HL-60 (cell line): ENCODE results near the gene SVIL.

Experiments
- DNase-seq, 2 experiments: peaks; one replicate each; pipeline ENCODE4 v3.0.0-alpha.2; 2010 to 2020; ENCODE audit warnings: low read depth in 1 of 2, low spot score in 1 of 2
- H3K27ac ChIP-seq: fragments of 250-450 bp; sonication (Bioruptor Pico); replicated peaks from 2 replicates; pipeline ENCODE4 v1.5.1; 2020; ENCODE audit warnings: mild to moderate bottlenecking, moderate library complexity
- H3K27me3 ChIP-seq: fragments of 250-450 bp; sonication (Bioruptor Pico); 2 replicates; pipeline ENCODE4 v1.5.1; 2021; ENCODE audit warnings: mild to moderate bottlenecking, moderate library complexity; ENCODE audit not compliant: insufficient read depth, poor library complexity, severe bottlenecking
- H3K4me3 ChIP-seq: replicated peaks from 2 replicates; pipeline ENCODE4 v1.5.1; 2011; ENCODE audit warnings: mild to moderate bottlenecking, control low read depth, low read length; ENCODE audit not compliant: insufficient read depth
- GABPA ChIP-seq: IDR thresholded peaks from 2 replicates; pipeline ENCODE4 v1.6.1; 2012; ENCODE audit warnings: low read depth
- POLR2AphosphoS5 ChIP-seq: IDR thresholded peaks from 2 replicates; pipeline ENCODE4 v1.6.1; 2012; ENCODE audit warnings: low read depth
- SPI1 ChIP-seq: IDR thresholded peaks from 2 replicates; pipeline ENCODE4 v1.6.1; 2012; ENCODE audit warnings: low read depth, mild to moderate bottlenecking, borderline replicate concordance
- TF ChIP-seq, protein P1 (sequence below): IDR thresholded peaks from 2 replicates; pipeline ENCODE4 v1.6.1; 2012; ENCODE audit warnings: low read depth; ENCODE audit not compliant: insufficient replicate concordance
- TF ChIP-seq, protein P2 (sequence below): IDR thresholded peaks from one replicate; pipeline ENCODE4 v1.5.1; 2011; ENCODE audit warnings: low read length, control low read depth, inconsistent platforms; ENCODE audit not compliant: insufficient read depth

The SVIL gene

DNA sequence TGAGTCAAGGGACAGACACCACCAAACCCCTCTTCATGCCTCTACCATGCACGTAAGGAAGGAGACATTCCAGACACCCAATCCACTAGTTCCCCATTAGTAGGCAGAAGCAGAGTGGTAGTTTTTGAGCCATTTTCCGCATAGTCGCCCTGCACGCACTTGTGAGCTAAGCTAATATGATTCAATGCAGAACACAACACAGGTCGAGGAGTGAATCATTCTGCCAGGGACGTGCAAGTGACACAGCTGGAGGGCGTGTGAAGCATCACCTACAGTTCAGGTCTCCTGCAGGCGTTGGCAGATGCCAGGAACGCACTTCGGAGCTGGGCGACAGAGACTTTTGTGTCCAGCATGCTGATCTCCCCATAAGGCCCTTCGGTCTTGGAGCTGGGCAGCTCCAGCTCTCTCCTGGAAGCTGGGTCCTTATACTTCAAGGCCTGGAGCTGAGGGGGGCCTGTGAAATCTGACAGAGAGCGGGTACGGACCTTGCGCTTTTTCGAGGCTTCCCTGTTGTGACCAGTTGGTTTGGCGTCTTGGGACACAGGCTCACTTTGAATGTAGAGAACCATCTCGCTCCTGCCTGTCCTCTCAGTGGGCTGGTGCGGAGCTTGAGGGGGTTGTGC lies 102.4 kb downstream of the SVIL start:
- Histone ChIP-seq H3K27me3 (no peaks in the 10 kb centered on the region), H3K4me3 (no peak overlapping the region), H3K27ac (no peak overlapping the region)
- TF ChIP-seq GABPA (no peak), SPI1 (no peak), POLR2AphosphoS5 (no peak)
- TF ChIP-seq, protein P1, sequence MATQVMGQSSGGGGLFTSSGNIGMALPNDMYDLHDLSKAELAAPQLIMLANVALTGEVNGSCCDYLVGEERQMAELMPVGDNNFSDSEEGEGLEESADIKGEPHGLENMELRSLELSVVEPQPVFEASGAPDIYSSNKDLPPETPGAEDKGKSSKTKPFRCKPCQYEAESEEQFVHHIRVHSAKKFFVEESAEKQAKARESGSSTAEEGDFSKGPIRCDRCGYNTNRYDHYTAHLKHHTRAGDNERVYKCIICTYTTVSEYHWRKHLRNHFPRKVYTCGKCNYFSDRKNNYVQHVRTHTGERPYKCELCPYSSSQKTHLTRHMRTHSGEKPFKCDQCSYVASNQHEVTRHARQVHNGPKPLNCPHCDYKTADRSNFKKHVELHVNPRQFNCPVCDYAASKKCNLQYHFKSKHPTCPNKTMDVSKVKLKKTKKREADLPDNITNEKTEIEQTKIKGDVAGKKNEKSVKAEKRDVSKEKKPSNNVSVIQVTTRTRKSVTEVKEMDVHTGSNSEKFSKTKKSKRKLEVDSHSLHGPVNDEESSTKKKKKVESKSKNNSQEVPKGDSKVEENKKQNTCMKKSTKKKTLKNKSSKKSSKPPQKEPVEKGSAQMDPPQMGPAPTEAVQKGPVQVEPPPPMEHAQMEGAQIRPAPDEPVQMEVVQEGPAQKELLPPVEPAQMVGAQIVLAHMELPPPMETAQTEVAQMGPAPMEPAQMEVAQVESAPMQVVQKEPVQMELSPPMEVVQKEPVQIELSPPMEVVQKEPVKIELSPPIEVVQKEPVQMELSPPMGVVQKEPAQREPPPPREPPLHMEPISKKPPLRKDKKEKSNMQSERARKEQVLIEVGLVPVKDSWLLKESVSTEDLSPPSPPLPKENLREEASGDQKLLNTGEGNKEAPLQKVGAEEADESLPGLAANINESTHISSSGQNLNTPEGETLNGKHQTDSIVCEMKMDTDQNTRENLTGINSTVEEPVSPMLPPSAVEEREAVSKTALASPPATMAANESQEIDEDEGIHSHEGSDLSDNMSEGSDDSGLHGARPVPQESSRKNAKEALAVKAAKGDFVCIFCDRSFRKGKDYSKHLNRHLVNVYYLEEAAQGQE, result no peak
- TF ChIP-seq, protein P2, sequence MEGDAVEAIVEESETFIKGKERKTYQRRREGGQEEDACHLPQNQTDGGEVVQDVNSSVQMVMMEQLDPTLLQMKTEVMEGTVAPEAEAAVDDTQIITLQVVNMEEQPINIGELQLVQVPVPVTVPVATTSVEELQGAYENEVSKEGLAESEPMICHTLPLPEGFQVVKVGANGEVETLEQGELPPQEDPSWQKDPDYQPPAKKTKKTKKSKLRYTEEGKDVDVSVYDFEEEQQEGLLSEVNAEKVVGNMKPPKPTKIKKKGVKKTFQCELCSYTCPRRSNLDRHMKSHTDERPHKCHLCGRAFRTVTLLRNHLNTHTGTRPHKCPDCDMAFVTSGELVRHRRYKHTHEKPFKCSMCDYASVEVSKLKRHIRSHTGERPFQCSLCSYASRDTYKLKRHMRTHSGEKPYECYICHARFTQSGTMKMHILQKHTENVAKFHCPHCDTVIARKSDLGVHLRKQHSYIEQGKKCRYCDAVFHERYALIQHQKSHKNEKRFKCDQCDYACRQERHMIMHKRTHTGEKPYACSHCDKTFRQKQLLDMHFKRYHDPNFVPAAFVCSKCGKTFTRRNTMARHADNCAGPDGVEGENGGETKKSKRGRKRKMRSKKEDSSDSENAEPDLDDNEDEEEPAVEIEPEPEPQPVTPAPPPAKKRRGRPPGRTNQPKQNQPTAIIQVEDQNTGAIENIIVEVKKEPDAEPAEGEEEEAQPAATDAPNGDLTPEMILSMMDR, result no peak
- DNase-seq, result no peak

DNA sequence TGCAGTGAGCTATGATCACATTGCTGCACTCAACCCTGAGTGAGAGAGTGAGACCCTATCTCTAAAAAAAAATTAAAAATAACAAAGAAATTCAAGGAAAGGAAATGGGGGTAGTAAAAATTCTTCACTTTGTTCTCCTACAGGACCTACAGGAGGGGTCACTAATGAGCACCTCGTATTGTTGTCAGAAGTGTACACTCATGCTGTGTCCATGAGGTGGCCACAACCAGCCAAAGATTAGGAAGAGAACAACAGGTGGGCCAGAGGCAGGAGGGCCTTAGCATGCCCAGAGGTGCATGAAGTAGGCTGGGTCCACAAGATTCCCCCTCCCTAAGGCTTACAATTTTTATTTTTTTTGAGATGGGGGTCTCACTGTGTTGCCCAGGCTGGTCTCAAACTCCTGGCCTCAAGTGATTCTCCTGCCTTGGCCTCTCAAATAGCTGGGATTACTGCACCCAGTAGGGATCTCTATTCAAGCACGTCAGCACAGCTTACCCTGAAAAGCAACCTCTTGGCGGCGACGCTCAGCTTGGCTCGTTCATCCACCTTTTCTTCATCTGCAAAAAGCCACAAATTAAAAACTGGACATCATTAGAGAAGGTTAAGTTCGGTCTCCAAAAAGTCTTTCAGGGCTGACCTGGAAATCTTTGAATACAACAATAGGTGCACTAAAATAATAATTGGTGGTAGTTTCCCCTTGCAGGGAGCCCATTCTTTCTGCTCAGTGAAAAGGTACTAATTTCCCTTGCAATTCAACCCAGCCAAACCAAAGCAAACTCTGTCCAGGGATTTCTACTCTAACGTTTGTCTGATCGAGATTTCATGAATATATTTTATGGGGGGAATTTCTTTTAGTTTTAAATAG lies 104.4 kb downstream of the SVIL start:
- TF ChIP-seq, protein P1, result no peak
- TF ChIP-seq GABPA (no peak), POLR2AphosphoS5 (no peak), SPI1 (no peak)
- TF ChIP-seq, protein P2, result no peak
- no peak for DNase-seq
- no peak overlapping the region for H3K4me3 ChIP-seq
- no peak overlapping the region for H3K27ac ChIP-seq
- H3K27me3 ChIP-seq, result no peaks in the 10 kb centered on the region

GRCh38 chr10:29529146-29529545 lies 105.6 kb downstream of the SVIL start:
- no peak for DNase-seq

More at GRCh38 chr10:29529146-29529545, 105.6 kb downstream of the SVIL start:
- no peak for TF ChIP-seq SPI1
- TF ChIP-seq GABPA, result no peak
- TF ChIP-seq, protein P1, result no peak
- TF ChIP-seq POLR2AphosphoS5, result no peak
- TF ChIP-seq, protein P2, result no peak
- Histone ChIP-seq H3K4me3 (no peak overlapping the region), H3K27ac (no peak overlapping the region), H3K27me3 (no peaks in the 10 kb centered on the region)
